ENCODE data around the gene CNTN1.

The CNTN1 gene

GRCh38 chr12:41103614-41104013, 411.4 kb downstream of the CNTN1 start:
- DNase-seq (ENCODE audit: low read depth, low spot score), result no peak

- DNase-seq (ENCODE audit: low read depth, low spot score), result no peak
These were observed 414.1 kb downstream of the CNTN1 start for GRCh38 chr12:41106315-41106714.

GRCh38 chr12:41108032-41108431, 415.8 kb downstream of the CNTN1 start:
- no peak for DNase-seq (ENCODE audit: low read depth, low spot score)

- DNase-seq (ENCODE audit: low read depth, low spot score), result no peak
These were observed 420.7 kb downstream of the CNTN1 start for GRCh38 chr12:41112903-41113302.

GRCh38 chr12:41120211-41120610, 428.0 kb downstream of the CNTN1 start:
- DNase-seq (ENCODE audit: low read depth, low spot score), result no peak

- no peak for DNase-seq (ENCODE audit: low read depth, low spot score)
These were observed 429.1 kb downstream of the CNTN1 start for GRCh38 chr12:41121374-41121773.
